ENCODE results near the gene OGFR. TPM values are rescaled to one million over a fixed set of nuclear protein-coding genes. Genes with fewer than 3 reads are reported as not detected.
A peak's percentile ranks its signal among the peaks of the same experiment; 100 is the strongest.

OGFR gene
- polyA plus RNA-seq, 6 donors from 2014 or later = 20.6 to 74.6 (median 46.0) TPM

DNA sequence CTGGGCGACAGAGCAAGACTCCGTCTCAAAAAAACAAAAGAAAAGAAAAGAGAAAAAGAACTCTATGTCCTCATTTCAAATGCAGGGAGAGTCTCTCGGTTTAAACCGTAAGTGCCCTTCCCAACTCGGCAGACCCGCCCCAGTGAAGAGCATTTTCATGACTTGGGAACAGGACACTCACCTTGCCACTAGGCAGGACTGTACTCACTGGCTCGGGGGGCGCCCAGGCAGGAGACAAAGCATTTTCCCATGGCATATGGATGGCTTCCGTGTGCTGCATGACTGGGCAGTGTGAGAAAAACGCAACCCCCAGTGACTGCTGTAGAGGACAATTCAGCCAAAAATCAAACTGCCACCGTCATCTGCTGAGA lies 32.0 kb upstream of the OGFR start:
- ATAC-seq (ENCODE audit: low read depth in 2 of 2) (no peak), DNase-seq (no peak)
- H3K27me3 Mint-ChIP-seq = peaks cover 0 to 11% (median 6%) of the 10 kb centered on the region in 3 donors
- no peak overlapping the region for H3K27ac Mint-ChIP-seq
- peaks cover 18 to 36% (median 21%) of the 10 kb centered on the region in 3 donors for H3K4me1 Mint-ChIP-seq
- peaks cover 0 to 4% (median 3%) of the 10 kb centered on the region in 7 donors for H3K9me3 Mint-ChIP-seq
- no peak overlapping the region for H3K4me3 Mint-ChIP-seq
- no peaks in the 10 kb centered on the region for H3K36me3 Mint-ChIP-seq

DNA sequence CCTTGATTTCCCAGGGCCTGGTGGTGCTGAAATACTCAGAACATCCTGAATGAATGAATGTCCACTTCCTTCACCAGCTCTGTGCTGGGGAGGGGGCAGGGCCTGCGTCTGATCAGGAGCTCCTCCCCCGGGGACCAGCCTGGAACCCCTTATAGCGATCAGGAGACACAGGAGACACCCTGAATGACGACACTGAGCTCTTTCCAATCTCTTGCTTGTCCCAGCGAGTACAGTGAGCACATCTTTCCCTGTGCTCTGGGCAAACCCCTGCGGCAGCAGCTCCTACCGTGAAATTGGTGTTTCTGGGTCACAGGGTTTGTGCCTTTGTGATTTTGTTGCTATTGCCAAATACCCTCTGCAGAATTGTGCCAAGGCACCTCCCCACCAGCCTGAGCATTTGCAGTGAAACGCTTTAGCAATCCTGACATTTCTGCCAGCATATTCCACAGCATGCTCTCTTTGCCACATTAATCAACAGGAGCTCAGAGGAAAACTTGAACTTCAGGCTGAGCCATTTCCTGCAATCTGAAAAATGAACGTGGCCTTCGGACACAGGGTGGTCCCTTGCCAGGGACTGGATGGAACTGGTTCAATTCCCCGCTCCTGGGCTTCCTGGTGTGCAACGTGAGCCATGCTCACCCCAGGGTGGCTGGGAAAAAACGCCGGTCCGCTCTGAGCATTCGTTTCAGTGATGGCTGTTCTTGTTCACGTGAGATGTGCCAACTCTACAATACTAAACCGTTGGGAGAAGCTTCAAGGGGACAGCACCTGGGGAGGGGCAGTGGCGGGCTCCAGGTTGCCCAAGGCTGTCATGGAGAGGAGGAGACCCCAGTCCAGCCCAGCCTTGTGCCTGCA lies 31.4 kb upstream of the OGFR start:
- H3K36me3 Mint-ChIP-seq = no peaks in the 10 kb centered on the region
- peaks cover 0 to 4% (median 3%) of the 10 kb centered on the region in 7 donors for H3K9me3 Mint-ChIP-seq
- DNase-seq (no peak), ATAC-seq (ENCODE audit: low read depth in 2 of 2) (no peak)
- H3K4me3 Mint-ChIP-seq = no peak overlapping the region
- no peak overlapping the region for H3K27ac Mint-ChIP-seq
- H3K27me3 Mint-ChIP-seq = peaks cover 0 to 8% (median 6%) of the 10 kb centered on the region in 3 donors
- H3K4me1 Mint-ChIP-seq = peaks cover 16 to 33% (median 22%) of the 10 kb centered on the region in 3 donors

DNA sequence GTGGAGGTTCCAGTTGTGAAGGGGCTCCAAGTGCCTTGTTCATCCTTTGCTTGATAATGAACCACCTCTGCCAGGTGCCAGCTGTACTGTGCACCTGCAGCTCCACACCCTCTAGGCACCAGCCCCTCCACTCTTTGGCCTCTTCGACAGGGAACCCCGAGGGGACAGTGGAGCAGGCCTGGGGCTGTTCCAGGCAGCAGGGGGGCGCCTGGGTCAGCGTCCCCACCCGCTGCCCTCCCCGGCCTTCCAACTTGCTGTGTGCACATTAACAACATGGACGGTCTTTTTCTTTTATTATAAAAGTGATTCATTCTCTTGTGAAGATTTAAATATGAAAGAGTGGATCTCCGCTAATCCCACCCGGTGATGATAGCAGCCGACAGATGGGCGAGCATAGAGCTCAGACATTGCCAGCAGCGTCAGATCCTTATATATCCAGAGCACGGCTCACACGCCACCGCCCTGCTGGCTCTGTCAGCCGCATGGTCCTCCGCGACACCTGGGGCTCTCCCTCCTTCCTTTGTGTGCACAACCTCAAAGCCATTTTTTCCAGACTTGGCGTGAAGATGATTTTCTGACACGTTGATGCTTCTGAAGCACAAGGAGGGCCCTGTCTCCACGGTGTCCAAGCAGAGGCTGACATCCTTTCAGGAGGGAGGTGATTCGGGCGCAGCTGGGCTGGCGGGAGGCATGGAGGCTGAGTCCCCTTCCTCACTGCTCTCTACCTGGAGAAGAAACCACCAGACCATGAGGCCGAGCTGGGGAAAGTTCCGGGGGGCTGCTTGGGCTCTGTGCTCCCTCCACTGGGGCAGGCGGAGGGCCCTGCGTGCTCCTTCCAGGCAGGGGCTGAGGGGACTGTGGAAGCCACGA lies 30.6 kb upstream of the OGFR start:
- H3K36me3 Mint-ChIP-seq = no peaks in the 10 kb centered on the region
- peaks cover 0 to 6% (median 3%) of the 10 kb centered on the region in 3 donors for H3K27me3 Mint-ChIP-seq
- H3K4me3 Mint-ChIP-seq = peak overlapping the region in 1 of 8 donors; percentile 44
- H3K4me1 Mint-ChIP-seq = peaks cover 15 to 30% (median 26%) of the 10 kb centered on the region in 3 donors
- no peak for ATAC-seq (ENCODE audit: low read depth in 2 of 2)
- peak overlapping the region in 1 of 6 donors; percentile 24 for H3K27ac Mint-ChIP-seq
- H3K9me3 Mint-ChIP-seq = peaks cover 0 to 4% (median 3%) of the 10 kb centered on the region in 7 donors
- no peak for DNase-seq

DNA sequence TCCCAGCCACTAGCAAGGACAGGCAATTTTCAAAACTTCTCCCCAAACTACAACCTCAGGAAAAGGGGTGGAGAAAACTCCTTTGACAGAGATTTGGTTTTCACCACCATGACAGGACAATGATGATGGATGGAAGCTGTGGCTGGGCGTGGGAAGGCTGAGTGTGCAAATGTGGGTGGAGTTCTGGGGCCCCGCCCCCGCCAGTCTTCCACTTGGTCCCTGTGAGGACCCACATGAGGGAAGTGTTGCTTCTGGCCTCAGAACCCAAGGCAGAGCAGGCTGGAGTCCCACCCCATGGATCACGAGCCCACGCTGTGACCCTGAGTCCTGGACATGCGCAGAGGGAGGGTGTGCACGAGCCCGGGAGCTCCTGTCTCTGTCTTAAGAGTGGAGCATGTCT lies 29.9 kb upstream of the OGFR start:
- DNase-seq (no peak), ATAC-seq (ENCODE audit: low read depth in 2 of 2) (no peak)
- Mint-ChIP-seq H3K36me3 (no peaks in the 10 kb centered on the region), H3K27ac (no peak overlapping the region), H3K4me3 (peak overlapping the region in 3 of 8 donors; percentile 35 to 44 (median 36)), H3K9me3 (peaks cover 0 to 4% (median 3%) of the 10 kb centered on the region in 7 donors), H3K4me1 (peaks cover 15 to 30% (median 26%) of the 10 kb centered on the region in 3 donors), H3K27me3 (peaks cover 0 to 6% (median 0%) of the 10 kb centered on the region in 3 donors)

DNA sequence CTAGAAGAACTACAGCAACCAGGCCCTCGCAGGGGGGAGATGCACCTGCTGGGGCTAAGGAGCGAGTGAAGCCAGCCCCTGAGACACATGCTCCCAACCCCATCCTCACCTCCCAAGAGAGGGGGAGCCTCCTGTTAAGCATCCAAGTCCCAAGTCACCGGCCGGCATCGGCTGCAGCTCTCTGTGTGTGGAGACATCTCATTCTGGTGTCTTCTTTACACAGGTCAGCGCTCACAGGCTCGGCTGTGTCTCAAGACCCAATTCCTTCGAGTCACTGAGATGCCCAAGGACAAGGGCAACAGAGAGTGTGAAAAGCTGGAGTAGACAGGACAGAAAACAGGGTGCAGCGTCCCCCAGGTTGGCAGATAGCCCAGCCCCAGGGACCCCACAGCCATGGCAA lies 29.4 kb upstream of the OGFR start:
- Mint-ChIP-seq H3K4me1 (peaks cover 15 to 30% (median 26%) of the 10 kb centered on the region in 3 donors), H3K27ac (no peak overlapping the region), H3K27me3 (peaks cover 0 to 6% (median 0%) of the 10 kb centered on the region in 3 donors), H3K9me3 (peaks cover 0 to 4% (median 3%) of the 10 kb centered on the region in 7 donors), H3K36me3 (no peaks in the 10 kb centered on the region), H3K4me3 (peak overlapping the region in 2 of 8 donors; percentile 62 to 77)
- ATAC-seq (ENCODE audit: low read depth in 2 of 2) = no peak
- DNase-seq = no peak

DNA sequence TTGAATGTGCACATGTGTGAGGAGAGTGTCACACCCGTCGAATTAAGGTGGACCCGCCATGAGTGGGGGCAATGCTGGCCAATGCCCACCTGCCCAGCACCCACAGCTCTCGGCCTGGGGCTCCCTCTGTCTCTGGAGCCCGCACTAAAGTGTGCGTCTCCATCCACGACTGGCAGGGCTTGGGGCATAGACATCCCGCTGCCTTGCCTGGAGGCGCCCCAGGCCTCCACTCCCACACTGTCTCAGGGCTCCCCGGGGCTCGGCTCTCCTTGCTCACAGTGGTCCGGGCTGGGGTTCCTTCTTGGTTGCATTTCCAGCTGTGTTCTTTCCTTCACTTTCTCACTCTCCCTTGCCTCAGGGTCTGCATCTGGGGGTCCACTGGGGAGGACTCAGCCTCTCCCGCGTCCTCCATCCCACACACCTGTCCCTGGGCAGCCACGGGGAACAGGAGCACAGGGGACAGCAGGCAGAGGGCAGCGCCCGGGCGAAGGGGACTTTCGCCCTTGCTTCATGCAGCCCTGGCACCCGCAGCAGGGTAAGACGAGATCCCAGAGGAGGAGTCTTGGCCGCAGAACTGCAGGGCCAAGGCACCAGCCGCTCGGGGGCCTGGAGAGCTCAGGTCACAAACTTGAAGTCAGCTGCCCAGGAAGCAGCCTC lies 28.5 kb upstream of the OGFR start:
- ATAC-seq (ENCODE audit: low read depth in 2 of 2) = no peak
- Mint-ChIP-seq H3K36me3 (no peaks in the 10 kb centered on the region), H3K27me3 (peaks cover 0 to 6% (median 0%) of the 10 kb centered on the region in 3 donors), H3K27ac (peak overlapping the region in 4 of 6 donors; percentile 70 to 92 (median 83)), H3K4me3 (peak overlapping the region in 4 of 8 donors; percentile 39 to 69 (median 62)), H3K4me1 (peaks cover 15 to 30% (median 26%) of the 10 kb centered on the region in 3 donors), H3K9me3 (peaks cover 0 to 4% (median 3%) of the 10 kb centered on the region in 7 donors)
- DNase-seq = no peak

DNA sequence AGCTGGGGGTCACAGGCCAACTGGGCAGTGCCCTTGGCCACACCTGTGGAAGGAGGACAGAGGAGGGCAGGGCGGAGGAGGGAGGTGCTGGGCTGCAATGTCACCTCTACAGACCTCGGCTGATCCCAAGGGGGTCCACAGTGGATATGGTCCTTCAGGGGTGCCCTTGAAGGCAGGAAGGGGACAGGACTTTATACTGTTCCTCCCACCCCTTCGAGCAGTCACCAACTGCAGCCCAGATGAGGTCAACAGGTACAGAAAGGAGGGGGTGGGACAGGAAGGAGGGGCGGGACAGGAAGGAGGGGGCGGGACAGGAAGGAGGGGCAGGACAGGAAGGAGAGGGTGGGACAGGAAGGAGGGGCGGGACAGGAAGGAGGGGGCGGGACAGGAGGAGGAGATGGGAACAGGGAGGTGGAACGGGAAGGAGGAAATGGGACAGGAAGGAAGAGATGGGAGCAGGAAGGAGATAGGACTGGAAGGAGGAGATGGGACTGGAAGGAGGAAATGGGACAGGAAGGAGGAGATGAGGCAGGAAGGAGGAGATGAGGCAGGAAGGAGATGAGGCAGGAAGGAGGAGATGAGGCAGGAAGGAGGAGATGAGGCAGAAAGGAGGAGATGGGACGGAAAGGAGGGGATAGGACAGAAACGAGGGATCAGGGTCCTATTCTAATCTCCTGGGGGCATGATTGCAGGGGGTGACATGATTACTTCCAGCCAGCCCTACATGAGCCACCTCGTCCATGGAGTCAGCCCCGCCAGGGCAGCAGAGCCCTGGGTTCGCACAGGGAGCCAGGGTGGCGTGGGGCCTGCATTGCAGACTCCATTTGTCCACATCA lies 27.7 kb upstream of the OGFR start:
- no peaks in the 10 kb centered on the region for H3K36me3 Mint-ChIP-seq
- peaks cover 0 to 4% (median 3%) of the 10 kb centered on the region in 7 donors for H3K9me3 Mint-ChIP-seq
- H3K4me1 Mint-ChIP-seq = peaks cover 15 to 30% (median 26%) of the 10 kb centered on the region in 3 donors
- ATAC-seq (ENCODE audit: low read depth in 2 of 2) = peak; percentile 53 to 78
- no peak for DNase-seq
- H3K4me3 Mint-ChIP-seq = peak overlapping the region in 6 of 8 donors; percentile 57 to 82 (median 68)
- H3K27ac Mint-ChIP-seq = peak overlapping the region; percentile 76 to 99 (median 92)
- H3K27me3 Mint-ChIP-seq = peaks cover 0 to 6% (median 0%) of the 10 kb centered on the region in 3 donors

DNA sequence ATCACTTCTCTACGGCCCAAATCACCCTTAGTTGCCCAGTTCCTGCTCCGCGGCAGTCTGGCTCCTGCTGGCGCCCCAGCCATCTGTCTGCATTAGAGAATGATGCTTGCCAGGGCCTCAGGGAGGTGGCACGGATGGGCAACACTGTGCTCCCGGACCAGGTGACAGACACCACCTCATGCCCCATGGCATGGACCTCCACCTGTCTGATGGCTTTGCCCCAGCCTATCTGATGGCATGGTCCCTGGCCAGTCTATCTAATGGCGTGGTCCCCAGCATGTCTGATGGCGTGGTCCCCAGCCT lies 27.2 kb upstream of the OGFR start:
- Mint-ChIP-seq H3K27ac (peak overlapping the region in 5 of 6 donors; percentile 76 to 97 (median 89)), H3K4me1 (peaks cover 17 to 30% (median 26%) of the 10 kb centered on the region in 3 donors), H3K9me3 (peaks cover 0 to 4% (median 3%) of the 10 kb centered on the region in 7 donors), H3K36me3 (no peaks in the 10 kb centered on the region), H3K27me3 (no peaks in the 10 kb centered on the region), H3K4me3 (peak overlapping the region in 4 of 8 donors; percentile 57 to 69 (median 64))
- ATAC-seq (ENCODE audit: low read depth in 2 of 2) = no peak
- DNase-seq = no peak

DNA sequence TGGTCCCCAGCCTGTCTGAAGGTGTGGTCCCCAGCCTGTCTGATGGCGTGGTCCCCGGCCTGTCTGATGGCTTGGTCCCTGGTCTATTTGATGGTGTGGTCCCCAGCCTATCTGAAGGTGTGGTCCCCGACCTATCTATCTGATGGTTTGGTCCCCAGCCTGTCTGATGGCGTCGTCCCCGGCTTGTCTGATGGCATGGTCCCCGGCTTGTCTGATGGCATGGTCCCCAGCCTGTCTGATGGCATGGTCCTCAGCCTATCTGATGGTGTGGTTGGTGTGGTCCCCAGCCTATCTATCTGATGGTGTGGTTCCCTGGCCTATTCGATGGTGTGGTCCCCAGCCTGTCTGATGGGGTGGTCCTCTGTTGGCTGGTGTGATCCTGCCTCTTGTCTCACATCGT lies 26.6 kb upstream of the OGFR start:
- Mint-ChIP-seq H3K27me3 (no peaks in the 10 kb centered on the region), H3K4me1 (peaks cover 20 to 30% (median 26%) of the 10 kb centered on the region in 3 donors), H3K27ac (peak overlapping the region in 2 of 6 donors; percentile 29 to 83), H3K36me3 (no peaks in the 10 kb centered on the region), H3K4me3 (peak overlapping the region in 1 of 8 donors; percentile 21), H3K9me3 (peaks cover 0 to 4% (median 3%) of the 10 kb centered on the region in 7 donors)
- DNase-seq (no peak), ATAC-seq (ENCODE audit: low read depth in 2 of 2) (no peak)

DNA sequence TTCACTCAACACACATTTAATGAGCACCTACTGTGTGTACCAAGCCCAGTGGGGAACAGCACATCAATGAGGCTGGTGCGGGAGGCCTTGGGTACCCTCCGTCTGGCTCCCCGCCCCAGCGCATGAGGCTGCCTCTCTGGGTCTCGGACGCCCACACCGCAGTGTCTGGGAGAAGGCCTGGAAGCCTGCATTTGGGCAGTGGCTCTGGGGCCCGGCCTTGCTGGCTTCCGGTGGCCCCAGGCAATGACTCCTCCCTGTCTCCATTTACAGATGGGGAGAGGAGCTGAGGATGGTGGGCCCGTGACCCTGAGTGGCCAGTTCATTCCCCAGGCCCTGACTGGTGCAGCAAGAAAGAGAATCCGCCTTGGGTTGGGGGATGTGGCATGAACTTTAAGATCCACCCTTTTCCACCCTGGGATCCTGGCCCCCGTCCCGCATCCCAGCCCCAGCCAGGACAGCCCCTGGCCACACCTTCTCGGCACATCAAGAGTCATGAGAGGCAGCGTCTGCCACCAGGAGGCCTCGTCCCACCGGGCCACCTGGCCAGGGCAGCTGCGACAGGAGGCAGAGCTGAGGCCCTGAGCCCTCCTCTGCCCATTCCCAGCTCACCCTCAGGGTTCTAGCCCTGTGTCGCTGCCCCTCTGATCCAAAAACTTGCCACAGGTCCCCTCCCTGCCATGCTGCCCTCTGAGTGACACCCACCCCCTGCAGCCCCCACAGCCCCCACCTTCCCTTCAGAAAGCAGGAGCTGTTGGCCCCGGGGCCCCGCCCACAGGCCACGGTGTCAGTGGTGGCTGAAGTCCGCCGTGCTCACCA lies 25.8 kb upstream of the OGFR start:
- DNase-seq (no peak), ATAC-seq (ENCODE audit: low read depth in 2 of 2) (no peak)
- Mint-ChIP-seq H3K4me3 (peak overlapping the region in 2 of 8 donors; percentile 21 to 37), H3K36me3 (no peaks in the 10 kb centered on the region), H3K27ac (no peak overlapping the region), H3K27me3 (no peaks in the 10 kb centered on the region), H3K9me3 (peaks cover 0 to 4% (median 3%) of the 10 kb centered on the region in 7 donors), H3K4me1 (peaks cover 20 to 30% (median 26%) of the 10 kb centered on the region in 3 donors)

DNA sequence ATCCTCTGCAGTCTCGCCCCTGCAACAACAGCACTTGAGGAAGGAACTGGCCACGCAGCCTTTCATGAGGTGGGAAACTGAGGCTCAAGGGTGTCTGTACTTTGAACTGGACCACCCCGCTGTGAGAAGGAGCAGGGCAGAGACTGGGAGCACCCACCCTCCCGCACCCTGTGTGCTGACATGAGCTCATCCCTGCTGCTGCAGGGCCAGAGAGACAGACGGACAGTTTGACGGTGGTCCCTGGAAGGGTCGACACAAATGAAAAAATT lies 25.3 kb upstream of the OGFR start:
- Mint-ChIP-seq H3K27me3 (no peaks in the 10 kb centered on the region), H3K9me3 (peaks cover 0 to 4% (median 3%) of the 10 kb centered on the region in 7 donors), H3K4me3 (no peak overlapping the region), H3K36me3 (no peaks in the 10 kb centered on the region), H3K4me1 (peaks cover 20 to 30% (median 22%) of the 10 kb centered on the region in 3 donors), H3K27ac (no peak overlapping the region)
- ATAC-seq (ENCODE audit: low read depth in 2 of 2) (no peak), DNase-seq (no peak)

DNA sequence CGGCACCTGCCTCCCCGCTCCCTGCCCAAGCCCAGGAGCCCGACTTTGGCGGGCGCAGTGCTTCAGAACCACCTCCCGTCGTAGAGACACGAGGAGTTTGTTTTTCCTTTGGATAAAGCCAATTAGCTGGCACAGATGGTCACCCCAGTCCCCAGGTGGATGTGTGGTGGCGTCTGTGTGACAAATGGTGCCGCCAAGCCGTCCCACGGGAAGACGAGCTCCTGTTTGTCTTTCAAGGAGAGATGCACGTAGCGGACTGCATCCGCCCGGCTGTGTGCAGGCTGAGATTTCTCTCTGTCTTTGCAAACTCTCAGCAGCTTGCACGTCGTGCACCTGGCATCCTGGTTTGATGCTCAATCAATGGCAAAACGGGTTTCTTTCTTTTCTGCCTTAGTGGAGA lies 24.4 kb upstream of the OGFR start:
- H3K36me3 Mint-ChIP-seq = no peaks in the 10 kb centered on the region
- H3K4me3 Mint-ChIP-seq = no peak overlapping the region
- ATAC-seq (ENCODE audit: low read depth in 2 of 2) (no peak), DNase-seq (no peak)
- no peaks in the 10 kb centered on the region for H3K27me3 Mint-ChIP-seq
- H3K4me1 Mint-ChIP-seq = peaks cover 20 to 23% (median 22%) of the 10 kb centered on the region in 3 donors
- H3K27ac Mint-ChIP-seq = no peak overlapping the region
- peaks cover 0 to 4% (median 3%) of the 10 kb centered on the region in 7 donors for H3K9me3 Mint-ChIP-seq

All from naive B cell (primary cell).